Measurements from ENCODE around the gene TRPV2.
A peak's percentile ranks its signal among the peaks of the same experiment; 100 is the strongest.

TRPV2 gene

GRCh38 chr17:16443511-16444257 is 28.3 kb downstream of the TRPV2 start:
- no peak overlapping the region for H3K4me3 ChIP-seq (ENCODE audit: low read depth, low read length)
- DNase-seq (ENCODE audit: low read depth), result peak; percentile 70
- TF ChIP-seq CTCF (IDR thresholded peaks at IDR 0.05; ENCODE audit: insufficient read depth, low read depth, low read length, missing control alignments), result no peak

GRCh38 chr17:16444258-16444886 is 29.0 kb downstream of the TRPV2 start:
- DNase-seq (ENCODE audit: low read depth), result peak; percentile 61
- no peak for TF ChIP-seq CTCF (IDR thresholded peaks at IDR 0.05; ENCODE audit: insufficient read depth, low read depth, low read length, missing control alignments)
- H3K4me3 ChIP-seq (ENCODE audit: low read depth, low read length), result no peak overlapping the region

GRCh38 chr17:16446338-16446983 is 31.1 kb downstream of the TRPV2 start:
- no peak overlapping the region for H3K4me3 ChIP-seq (ENCODE audit: low read depth, low read length)
- no peak for DNase-seq (ENCODE audit: low read depth)
- no peak for TF ChIP-seq CTCF (IDR thresholded peaks at IDR 0.05; ENCODE audit: insufficient read depth, low read depth, low read length, missing control alignments)

- DNase-seq (ENCODE audit: low read depth), result no peak
- no peak for TF ChIP-seq CTCF (IDR thresholded peaks at IDR 0.05; ENCODE audit: insufficient read depth, low read depth, low read length, missing control alignments)
- no peak overlapping the region for H3K4me3 ChIP-seq (ENCODE audit: low read depth, low read length)
These were observed 32.3 kb downstream of the TRPV2 start for GRCh38 chr17:16447676-16448075.

DNA sequence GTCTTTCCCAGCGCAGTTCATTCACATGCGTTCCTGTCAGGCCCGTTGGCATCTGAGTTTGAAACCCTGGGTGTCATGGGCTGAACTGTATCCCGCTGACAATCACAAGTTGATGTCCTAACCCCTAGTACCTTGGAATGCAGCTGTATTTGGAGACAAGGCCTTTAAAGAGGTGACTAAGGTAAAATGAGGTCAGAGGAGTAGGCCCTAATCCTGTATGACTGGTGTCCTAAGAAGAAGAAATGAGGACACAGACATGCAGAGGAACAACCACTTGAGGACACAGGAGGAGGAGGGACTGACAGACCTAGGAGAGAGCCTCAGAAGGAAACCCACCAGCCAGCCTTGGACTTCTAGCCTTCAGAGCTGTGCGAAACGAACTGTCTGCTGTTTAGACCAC is 33.1 kb downstream of the TRPV2 start:
- no peak for TF ChIP-seq CTCF (IDR thresholded peaks at IDR 0.05; ENCODE audit: insufficient read depth, low read depth, low read length, missing control alignments)
- DNase-seq (ENCODE audit: low read depth), result no peak
- H3K4me3 ChIP-seq (ENCODE audit: low read depth, low read length), result no peak overlapping the region

DNA sequence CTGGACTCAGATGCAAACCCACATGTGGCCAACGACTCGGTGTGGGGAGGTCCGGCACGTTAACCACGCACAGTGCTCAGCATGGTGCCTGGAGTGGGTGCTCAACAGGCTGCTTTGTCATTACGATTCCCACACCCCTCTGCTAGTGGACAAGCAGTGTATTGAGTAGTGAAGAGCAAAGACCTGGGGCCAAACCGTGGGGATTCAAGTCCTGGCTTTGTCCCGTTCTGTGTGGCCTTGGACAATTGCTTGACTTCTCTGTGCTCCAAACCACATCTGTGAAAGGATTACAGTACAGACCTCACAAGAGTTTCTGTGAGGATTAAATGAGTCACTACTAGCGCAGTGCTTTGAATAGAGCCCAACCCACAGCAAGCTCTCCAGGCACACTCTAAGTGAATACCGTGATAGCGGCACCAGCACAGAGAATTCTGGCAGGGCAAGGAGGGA is 33.8 kb downstream of the TRPV2 start:
- TF ChIP-seq CTCF (IDR thresholded peaks at IDR 0.05; ENCODE audit: insufficient read depth, low read depth, low read length, missing control alignments), result no peak
- no peak for DNase-seq (ENCODE audit: low read depth)
- no peak overlapping the region for H3K4me3 ChIP-seq (ENCODE audit: low read depth, low read length)
